ENCODE results near the gene TWNK. TPM values are rescaled to one million over a fixed set of nuclear protein-coding genes. Genes with fewer than 3 reads are reported as not detected.
A peak's percentile ranks its signal among the peaks of the same experiment; 100 is the strongest.

Gene TWNK
- polyA plus RNA-seq, 4 donors, result 14.5 to 15.6 (median 15.1) TPM

DNA sequence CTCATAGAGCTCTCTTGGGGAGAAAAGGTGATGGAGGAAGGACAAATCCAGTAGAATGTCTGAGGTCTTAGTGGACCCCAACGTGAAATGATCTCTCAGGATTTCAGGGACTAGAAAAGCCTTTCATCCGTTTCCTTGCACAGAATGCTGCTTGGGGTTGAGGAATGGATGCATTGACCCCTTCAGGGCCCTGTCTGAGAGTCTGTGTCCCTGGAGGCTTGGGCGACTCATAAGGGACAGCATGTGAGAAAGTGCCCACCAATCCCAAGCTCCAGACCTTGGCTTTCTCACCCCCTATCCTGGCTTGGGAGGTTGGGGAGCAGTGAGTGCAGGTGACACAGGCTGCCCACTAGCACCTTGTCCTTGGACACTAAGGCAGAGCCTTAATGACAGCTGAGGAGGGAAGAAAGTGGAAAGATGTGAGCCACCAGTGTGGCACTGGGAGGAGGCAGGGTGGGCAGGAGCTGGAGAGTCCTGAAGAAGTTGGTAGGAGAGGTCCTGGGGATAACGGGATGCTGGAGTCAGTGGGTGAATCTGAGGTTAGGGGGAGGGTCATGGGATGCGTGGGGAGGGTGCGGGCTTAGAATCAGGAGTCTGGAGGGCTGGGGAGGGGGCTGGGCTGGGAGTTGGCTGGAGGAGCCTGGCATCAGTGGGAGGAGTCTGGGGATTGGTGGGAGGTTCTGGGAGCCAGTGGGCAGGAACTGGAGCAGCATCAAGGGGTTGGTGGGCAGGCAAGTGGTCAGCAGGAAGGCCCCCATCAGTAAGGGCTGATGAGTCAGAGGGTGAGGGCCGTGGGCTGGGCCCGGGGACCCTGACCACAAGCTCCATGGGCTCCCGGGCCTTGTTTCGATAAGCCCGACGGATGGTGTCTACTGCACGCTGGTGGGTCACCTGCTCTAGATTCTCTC, 20.8 kb downstream of the TWNK start:
- no peak for DNase-seq (ENCODE audit: low read depth in 4 of 4, low spot score in 2 of 4)

DNA sequence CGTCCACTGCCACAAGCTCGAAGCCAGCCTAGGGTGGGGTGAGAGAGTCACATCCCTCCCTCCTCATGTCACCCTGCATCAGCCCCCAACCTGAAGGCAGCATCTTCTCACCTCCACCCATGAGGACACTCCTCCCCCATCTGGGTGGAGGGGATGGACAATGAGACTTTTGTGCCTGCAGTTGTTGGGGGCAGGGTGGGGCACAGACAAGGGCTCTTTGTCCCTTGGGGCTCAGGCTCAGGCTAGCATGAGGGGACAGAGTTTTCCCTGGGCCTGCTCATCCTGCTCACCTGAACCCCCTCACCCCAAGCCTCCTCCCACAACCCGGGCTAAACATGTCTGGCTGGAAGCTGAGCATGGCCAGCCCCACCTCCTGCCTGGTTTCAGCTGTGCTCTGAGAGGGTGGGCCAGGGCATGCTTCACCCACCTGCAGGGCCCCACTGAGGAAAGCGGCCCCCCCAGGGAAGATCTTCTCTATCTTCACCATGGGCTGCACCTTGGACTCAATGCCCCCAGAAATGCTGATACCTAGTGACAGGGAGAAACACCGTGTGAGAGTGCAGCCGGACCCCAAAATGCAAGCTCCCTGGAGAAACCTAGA, 21.6 kb downstream of the TWNK start:
- no peak for DNase-seq (ENCODE audit: low read depth in 4 of 4, low spot score in 2 of 4)

DNA sequence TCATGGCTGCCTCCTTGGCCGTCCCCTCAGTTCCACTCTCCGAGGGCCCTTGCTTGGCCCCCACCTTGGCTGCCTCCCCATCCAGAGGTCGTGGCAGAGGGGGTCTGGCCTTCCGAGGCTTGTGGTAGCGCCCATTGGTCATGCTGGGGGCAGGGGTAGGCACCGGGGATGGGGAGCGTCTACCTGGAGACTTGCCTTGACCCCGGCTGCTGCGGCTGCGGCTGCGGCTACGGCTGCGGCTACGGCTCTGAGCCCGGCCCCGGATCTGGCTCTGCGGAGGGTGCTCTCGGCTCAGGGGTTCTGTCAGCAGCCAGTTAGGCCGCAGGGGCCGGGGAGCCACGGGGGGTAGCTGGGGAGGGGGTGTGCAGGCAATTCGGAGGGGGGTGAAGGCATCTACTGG, 23.0 kb downstream of the TWNK start:
- DNase-seq (ENCODE audit: low read depth in 4 of 4, low spot score in 2 of 4), result no peak

DNA sequence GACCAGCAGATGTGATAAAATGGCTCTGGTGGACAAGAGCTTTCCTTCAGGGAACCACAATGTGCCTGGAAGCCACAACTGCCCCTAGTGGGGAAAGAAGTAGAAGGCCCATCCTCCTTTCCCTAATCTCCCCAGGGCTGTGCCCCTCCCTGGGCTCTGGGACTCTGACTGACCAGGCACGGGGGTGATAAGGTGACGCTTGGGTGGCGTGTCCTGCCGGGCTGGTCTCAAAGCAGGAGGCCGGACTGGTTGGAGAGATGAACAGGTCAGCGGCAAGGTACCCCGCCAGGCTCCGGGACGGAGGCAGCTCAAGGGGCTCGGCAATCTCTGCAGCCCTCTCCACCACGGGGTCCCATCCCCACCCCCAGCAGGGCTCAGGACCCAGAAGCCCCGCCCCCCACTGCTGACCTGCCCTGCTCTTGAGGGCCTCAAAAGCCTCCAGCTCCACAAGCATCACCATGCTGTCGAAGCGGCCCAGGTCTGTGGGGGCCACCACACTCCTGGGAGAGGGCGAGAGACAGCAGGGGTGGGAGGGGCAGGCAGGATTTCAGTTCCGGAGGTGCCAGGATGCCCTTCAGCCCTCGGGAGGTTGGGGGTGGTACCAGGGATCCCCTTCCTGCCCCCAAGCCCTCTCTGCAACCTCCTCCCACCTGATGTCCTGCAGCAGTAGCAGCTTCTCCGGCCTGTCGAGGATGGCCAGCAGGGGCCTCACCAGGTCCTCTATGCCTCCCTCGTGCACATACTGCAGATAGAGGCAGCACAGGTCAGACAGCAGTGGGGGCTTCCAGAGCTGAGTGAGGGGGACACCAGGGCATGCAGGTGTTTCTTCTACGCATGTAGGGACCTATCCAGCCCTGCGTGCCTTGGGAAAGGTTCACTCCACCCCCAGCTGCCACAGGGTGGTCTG, 24.4 kb downstream of the TWNK start:
- DNase-seq (ENCODE audit: low read depth in 4 of 4, low spot score in 2 of 4), result no peak

DNA sequence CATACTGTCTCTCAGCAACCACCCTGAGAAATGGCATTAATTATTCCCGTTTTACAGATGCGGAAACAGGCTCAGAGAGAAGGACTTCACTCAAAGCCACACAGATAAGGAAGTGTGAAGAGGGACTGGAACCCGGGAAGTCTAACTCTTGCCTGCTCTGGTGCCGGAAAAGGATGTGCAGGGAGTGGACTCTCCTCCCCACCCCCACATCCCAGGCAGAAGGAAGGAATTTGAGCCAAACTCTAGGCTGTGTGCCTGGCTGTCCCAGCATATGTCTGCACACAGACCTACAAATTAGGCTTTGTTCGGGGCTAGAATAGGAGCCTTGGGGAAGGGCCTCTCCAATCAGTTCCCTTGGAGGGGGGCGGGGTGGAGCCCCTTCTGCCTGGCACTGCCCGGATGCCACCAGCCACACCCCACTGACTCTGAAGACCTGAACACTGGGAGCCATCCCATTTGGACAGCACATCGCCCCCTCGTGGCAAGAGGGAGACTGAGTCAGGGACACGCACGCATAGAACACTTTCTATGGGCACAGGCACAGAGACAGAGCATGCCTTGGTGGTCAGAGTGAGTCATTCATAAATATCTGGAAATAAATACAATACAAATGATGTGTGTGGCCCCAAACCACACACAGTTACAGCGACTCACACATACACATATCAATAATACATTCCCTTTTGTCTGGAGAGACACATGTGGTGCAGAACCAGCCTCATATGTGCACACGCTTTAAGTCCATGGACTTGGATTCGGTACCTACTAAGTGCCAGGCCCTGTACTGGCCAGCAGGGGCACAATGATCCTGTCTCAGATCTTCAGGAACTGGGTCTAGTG, 25.4 kb downstream of the TWNK start:
- DNase-seq (ENCODE audit: low read depth in 4 of 4, low spot score in 2 of 4), result peak in 2 of 4 donors; percentile 71 to 88

DNA sequence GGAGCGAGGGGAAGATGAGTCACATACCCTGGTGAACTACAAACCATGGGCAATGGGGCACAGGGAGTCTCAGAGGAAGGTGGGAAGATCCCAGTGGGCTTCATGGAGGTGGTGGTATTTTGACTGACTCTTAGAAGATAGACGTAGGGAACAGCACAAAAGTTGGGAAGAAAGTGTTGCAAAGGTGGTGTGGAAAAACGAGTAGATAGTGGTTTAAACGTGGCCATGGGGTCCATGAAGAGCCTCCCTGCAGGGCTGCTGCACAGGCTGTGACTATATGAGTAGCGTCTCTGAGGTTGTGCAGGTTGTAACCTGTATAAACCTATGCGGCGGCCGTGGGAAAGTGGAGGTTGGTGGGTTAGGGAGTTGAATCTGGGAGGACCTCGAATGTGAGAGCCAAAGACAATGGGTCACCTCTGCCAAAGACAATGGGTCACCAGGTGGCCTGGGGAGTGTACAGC, 26.1 kb downstream of the TWNK start:
- DNase-seq (ENCODE audit: low read depth in 4 of 4, low spot score in 2 of 4), result no peak

DNA sequence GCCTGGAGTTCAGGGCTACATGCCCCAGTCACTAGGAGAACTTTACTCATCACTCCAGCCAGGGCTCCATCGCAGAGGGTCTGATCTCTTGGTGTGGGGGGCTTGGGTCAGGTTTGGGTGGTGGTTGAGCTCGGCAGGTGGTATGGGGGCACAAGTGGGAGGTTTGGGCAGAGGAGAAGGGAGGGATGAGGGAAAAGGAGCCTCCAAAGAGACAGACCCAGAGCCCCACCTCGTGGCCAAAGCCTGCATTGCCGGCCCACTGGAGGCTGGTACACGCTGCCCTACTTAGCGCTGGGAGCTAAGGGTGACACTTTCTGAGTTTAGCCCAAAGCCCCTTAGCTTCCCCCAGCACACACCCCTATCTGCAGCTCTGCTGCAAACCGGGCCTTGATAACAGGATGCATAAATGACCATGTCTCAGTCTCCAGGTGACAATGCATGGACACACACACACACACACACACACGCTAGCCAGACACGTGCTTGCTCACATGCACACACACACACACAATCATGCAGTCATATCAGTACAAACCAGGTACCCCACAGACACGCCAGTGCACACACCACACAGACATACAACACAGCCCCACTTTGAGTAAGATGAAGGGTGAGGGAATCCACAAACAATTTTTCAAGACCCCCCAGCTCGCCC, 27.0 kb downstream of the TWNK start:
- DNase-seq (ENCODE audit: low read depth in 4 of 4, low spot score in 2 of 4), result peak in 1 of 4 donors; percentile 58

DNA sequence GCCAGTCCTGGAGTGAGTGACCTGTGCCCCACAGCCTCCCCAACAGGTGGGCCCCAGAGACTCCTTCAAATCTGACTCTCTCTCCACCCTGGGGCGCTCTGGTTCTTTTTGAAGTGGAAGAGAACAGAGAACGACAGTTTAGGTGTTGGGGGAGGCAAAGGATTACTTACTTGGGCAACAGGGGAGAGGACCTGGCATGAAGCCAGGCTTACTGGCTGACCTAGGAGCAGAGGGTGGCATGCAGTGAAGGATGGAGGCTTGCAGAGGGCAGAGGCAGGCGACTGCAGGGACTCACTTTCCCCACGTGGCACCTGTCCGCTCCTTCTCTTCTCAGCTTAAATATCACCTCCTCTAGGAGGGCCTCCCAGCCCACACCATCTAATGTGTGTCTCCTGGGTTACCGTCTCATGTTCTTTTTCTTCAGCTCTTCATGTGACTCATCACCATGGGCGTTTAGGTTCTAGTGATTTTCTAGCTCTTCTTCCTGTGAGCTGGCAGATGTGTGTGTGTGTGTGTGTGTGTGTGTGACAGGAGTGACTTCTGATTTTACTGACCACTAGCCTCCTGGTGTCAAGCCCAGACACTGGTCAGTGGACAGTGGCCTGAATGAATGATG, 27.7 kb downstream of the TWNK start:
- DNase-seq (ENCODE audit: low read depth in 4 of 4, low spot score in 2 of 4), result no peak

DNA sequence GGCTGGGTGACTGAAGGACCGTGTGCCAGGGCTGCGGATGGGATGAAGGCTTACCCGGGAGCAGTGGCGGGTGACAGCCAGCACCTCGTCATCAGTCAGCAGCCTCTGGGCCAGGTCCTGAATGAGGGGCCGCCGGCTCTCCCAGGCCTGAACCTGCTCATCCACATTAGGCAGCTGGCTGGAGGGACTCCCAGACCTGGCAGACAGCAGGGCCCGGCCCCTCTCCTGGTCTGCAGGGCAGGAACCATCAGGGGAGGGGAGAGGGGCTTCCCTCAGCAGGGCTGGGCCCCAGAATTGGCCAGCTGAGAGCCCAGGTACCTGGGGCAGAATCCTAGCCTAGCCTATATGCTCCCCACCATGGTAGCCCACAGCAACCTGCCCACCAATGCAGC, 28.2 kb downstream of the TWNK start:
- no peak for DNase-seq (ENCODE audit: low read depth in 4 of 4, low spot score in 2 of 4)

DNA sequence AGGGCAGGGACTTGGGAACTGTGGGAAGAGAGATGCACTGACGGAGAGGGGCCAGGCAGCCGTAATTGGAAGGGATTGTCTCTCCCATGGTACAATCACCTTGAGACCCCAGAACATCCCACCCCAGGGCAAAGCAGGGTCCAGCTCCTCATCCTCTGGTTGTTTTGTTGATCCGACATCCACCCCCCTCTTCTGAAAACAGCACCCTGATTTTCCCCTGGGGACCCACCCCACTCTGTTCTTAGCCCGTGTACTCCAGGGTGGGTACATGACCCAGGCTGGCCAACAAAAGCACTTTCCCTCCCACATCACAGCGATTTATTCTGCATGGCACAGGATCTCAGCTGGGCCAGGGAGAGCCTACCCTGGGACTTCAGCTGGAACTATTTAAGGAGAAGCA, 29.5 kb downstream of the TWNK start:
- DNase-seq (ENCODE audit: low read depth in 4 of 4, low spot score in 2 of 4), result no peak

DNA sequence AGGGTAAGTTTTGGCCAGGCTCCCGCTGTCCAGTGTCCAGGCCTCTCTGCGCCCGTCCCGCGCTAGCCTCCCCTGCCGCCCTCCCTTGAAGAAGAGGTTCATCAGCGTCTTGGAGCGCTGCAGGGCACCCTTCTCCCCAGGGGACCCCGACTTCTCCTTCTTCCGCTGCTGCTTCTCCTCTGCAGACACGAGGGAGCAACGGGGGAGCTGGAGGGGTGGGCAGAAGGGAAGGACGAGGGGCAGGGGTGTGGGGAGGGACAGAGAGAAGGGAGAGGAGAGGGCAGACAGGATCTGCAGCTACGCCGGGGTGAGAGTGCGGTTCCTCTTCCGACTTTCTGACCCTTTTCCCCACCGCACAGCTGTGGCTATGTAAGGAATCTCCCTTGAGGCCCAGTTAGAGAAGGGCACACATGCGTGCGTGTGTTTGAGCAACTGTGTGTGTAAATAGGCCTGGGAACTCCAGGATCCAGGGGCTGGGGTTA, 30.8 kb downstream of the TWNK start:
- no peak for DNase-seq (ENCODE audit: low read depth in 4 of 4, low spot score in 2 of 4)

DNA sequence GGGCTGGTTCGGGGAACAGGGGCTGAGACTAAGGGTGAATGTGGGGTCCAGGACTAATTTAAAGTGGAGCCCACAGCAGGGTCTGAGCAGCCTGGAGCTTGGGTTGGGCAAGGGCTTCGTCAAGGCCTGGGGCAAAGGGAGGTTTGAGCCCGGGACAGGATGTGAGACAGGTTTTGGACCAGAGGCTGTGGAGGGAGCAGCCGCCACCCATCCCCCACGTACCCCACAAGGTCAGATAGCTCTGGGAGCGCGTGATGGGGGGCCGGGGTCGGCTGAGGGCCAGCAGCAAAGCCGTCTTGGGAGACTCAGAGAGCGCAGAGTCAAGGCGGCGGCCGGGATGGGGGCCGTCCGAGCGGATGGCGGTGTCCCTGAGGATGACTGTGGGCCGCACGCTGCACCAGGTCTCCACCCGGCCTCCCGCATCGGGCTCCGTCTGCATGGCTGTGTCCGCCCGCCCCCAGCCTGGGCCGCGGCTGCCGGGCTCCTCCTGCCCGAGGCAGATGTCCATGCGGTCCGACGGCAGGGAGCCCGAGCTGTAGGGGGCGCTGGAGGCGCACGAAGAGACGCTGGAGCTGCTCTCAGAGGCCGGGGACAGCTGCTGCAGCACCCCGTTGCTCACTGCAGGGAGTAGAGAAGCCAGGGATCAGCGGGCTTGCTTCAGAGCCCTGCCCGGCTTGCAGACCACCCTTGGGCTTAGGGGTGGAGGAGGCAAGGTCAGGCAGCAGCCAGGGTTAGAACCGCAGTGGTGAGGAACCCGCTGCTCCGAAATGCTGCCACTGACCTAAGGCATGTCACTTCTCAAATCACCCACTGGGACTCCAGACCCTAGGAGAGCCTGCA, 31.5 kb downstream of the TWNK start:
- DNase-seq (ENCODE audit: low read depth in 4 of 4, low spot score in 2 of 4), result peak in 1 of 4 donors; percentile 57

DNA sequence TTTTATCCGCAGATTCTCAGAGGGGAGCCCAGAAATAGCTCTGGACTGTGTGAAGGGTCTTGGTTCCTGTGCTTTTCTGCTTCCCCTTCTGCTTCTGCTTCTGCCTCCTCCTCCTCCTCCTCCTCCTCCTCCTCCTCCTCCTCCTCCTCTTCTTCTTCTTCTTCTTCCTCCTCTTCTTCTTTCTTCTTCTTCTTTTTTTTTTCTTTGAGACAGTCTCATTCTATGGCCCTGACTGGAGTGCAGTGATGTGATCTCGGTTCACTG, 32.0 kb downstream of the TWNK start:
- no peak for DNase-seq (ENCODE audit: low read depth in 4 of 4, low spot score in 2 of 4)

DNA sequence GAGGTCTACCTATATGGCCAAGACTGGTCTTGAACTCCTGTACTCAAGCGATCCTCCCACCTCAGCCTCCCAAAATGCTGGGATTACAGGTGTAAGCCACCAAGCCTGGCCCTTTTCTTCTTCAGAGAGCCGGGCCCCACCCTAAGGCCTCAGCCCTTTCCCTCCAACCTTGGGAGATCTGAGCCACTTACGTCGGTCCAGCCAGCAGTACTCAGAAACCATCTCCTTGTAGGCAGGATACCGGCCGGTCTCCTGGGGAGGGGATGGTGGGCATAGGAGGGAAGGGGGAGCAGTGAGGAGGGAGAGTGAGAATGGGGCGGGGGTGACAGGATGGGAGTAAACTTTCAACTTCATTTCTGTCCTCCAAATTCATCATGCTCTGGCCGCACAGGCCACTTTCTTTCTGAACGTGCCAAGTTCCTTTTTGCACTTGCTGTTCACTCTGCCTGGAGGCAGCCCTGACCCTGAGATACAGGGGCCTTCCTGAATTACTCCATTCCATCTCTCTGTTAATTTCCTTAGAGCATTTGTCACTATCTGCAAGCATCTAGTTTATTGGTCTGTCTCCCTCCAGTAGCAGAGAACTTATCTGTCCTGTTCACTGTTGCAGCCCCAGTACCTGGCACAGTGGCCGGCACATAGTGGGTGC, 33.2 kb downstream of the TWNK start:
- DNase-seq (ENCODE audit: low read depth in 4 of 4, low spot score in 2 of 4), result no peak

DNA sequence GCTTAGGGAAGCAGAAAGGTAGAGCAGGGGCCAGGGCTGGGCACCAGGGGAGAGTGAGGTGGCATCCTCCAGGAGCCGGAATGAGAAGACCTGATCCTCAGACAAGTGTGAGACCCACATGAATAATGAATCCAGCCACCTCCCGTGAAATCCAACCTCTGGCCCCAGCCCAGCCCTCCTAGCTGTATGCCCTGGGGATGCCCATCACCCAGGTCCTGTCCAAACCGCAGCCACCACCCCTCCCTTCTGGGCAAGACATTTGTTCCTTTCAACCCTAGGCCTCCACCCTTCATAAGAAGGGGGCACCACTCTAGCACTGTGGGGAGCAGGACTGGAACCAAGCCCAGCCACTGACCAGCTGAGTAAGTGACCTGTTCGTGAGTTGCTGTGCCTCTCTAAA, 33.9 kb downstream of the TWNK start:
- DNase-seq (ENCODE audit: low read depth in 4 of 4, low spot score in 2 of 4), result no peak

DNA sequence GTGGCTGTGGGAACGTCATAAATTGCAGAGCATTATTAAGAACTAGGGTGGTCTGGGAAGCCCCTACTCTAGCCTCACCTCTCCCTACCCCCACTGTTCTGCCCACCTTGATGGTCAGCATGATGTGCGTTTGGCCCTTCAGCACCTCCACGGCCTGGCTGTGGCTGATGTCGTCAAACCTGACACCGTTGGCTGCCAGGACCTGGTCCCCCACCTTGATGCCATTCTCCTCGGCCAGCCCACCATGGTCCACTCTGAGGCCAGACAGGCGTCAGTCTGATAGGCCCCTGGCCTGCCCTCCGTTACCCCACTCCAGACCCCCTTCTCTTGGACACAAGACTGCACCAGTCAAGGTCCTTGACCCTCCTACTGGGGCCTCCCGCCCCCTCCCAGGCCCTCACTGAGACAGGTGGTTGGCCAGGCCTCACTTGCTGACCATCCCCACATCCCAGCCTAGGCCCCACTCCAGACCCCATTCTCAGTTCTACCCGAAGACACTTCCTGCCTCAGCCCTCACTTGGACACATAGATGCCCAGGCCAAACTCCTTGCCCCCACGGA, 34.4 kb downstream of the TWNK start:
- no peak for DNase-seq (ENCODE audit: low read depth in 4 of 4, low spot score in 2 of 4)

DNA sequence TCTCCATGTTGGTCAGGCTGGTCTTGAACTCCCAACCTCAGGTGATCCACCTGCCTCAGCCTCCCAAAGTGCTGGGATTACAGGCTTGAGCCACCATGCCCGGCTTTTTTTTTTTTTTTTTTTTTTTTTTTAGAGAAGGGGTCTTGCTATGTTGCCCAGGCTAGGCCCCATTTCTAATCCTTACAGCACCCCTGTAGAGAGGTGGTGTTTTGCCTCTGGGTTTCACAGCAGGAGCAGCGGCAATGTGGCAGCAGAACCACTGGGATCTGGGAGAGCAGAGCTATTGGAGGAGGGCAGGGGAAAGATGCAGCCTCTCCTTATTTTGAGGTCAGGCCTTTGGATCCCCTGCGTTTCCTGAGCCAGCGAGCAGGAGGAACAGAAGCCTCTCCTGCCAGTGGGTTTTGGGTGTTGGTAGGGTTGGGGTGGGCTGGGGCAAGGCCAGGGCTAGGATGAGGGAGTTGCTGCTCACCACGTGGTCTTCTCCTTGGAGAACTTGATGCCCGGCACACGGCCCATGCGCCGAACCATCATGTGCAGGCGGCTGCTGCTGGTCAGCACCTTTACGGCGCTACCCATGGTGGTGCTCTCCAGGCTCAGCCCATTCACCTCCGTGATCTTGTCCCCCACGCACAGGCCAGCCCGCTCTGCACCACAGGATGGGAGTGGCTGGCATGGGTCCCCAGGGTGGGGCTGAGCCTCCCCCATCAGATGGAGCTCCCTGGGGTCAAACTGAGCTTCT, 35.8 kb downstream of the TWNK start:
- no peak for DNase-seq (ENCODE audit: low read depth in 4 of 4, low spot score in 2 of 4)

All from left renal cortex interstitium (tissue), 4 donors.